Measurements from ENCODE around the gene PLEKHG4B. TPM values are rescaled to one million over a fixed set of nuclear protein-coding genes. Genes with fewer than 3 reads are reported as not detected.

PLEKHG4B gene
- total and polyA plus RNA-seq, 2 of the 8 experiments (the other 6 are each of a cell fraction or from before 2014, with no cell fraction given) = 31.1 to 43.6 TPM

- Histone ChIP-seq H2AFZ (ENCODE audit: low read length) (no peak overlapping the region), H3K27me3 (replicated peaks in 1 of 4; ENCODE audit: control insufficient read depth in 3 of 4, extremely low read depth in 1 of 4, insufficient read depth in 3 of 4, low read length in 3 of 4) (no peaks in the 10 kb centered on the region), H3K9ac (replicated peaks in 1 of 4; ENCODE audit: extremely low read depth in 1 of 4, low read depth in 3 of 4, low read length in 3 of 4) (no peak overlapping the region), H3K4me2 (ENCODE audit: insufficient read depth in 1 of 2, low read depth in 2 of 2, low read length in 2 of 2) (no peak overlapping the region), H3K36me3 (ENCODE audit: control insufficient read depth in 2 of 4, insufficient read depth in 4 of 4, low read length in 3 of 4) (peaks cover 2 to 49% (median 11%) of the 10 kb centered on the region in 4 experiments; a peak in 5 of 8 replicates), H4K20me1 (replicated peaks in 1 of 2; ENCODE audit: control insufficient read depth in 1 of 2, insufficient read depth in 2 of 2, low read length in 2 of 2) (peaks cover 0 to 2% of the 10 kb centered on the region in 2 experiments), H3K56ac (replicated peaks; ENCODE audit: insufficient read length, low read depth, low read length) (no peak overlapping the region), H3K4me3 (ENCODE audit: extremely low read depth in 1 of 4, insufficient read depth in 2 of 4, low read depth in 3 of 4, low read length in 4 of 4) (no peak overlapping the region), H3K27ac (ENCODE audit: low read depth, low read length) (no peak overlapping the region), H2BK5ac (ENCODE audit: low read depth, low read length) (no peak overlapping the region), H4K5ac (ENCODE audit: insufficient read length, low read depth, low read length) (no peak overlapping the region), H3K23ac (ENCODE audit: insufficient read length) (no peak overlapping the region), H4K91ac (replicated peaks; ENCODE audit: insufficient read length, low read length) (no peak overlapping the region), H4K8ac (ENCODE audit: extremely low read depth, insufficient read depth, low read length) (no peak overlapping the region), H2BK120ac (replicated peaks; ENCODE audit: low read depth, low read length) (no peak overlapping the region), H3K79me1 (ENCODE audit: low read depth, low read length) (no peaks in the 10 kb centered on the region; the same call in 1 of the 2 replicates), H3K79me2 (ENCODE audit: control insufficient read depth in 1 of 2, insufficient read depth in 2 of 2, low read length in 2 of 2) (no peaks in the 10 kb centered on the region), H3K9me3 (ENCODE audit: insufficient read depth in 2 of 2, low read depth in 1 of 2, low read length in 1 of 2) (peaks cover 0 to 4% of the 10 kb centered on the region in 2 experiments; a peak in 1 of 4 replicates), H3K14ac (ENCODE audit: insufficient read length) (no peak overlapping the region), H2AK5ac (ENCODE audit: low read depth, low read length) (no peak overlapping the region), H3K18ac (ENCODE audit: extremely low read depth, low read length) (no peak overlapping the region), H3K23me2 (ENCODE audit: low read depth, low read length) (no peaks in the 10 kb centered on the region), H2BK12ac (ENCODE audit: low read depth, low read length) (no peak overlapping the region), H3K4ac (replicated peaks; ENCODE audit: insufficient read length, low read depth, low read length) (no peak overlapping the region), H2BK20ac (ENCODE audit: low read length) (no peak overlapping the region), H3K4me1 (replicated peaks in 1 of 4; ENCODE audit: control insufficient read depth in 3 of 4, insufficient read depth in 4 of 4, low read length in 3 of 4) (no peaks in the 10 kb centered on the region), H2BK15ac (ENCODE audit: low read length) (no peak overlapping the region)
- ChIA-PET POLR2A (ENCODE audit: partially characterized antibody) (interaction anchor here (0.9 to 4.5 kb wide), 4 partner anchors 17 to 70 kb away, joined by 3 to 18 read pairs (median 4); partner anchors contain the start of gene PLEKHG4B), CTCF (ENCODE audit: partially characterized antibody) (interaction anchor here (0.9 to 1.3 kb wide), 5 partner anchors 8 to 121 kb away, joined by 3 to 5 read pairs (median 4); no protein-coding TSS in a partner anchor)
- no peak for FAIRE-seq
- TF ChIP-seq TEAD4 (IDR thresholded peaks at IDR 0.05; ENCODE audit: low read depth, low read length) = no peak
- no peak for TF ChIP-seq EGR1 (IDR thresholded peaks at IDR 0.05; ENCODE audit: borderline replicate concordance, low read depth, low read length)
- TF ChIP-seq SP4 (IDR thresholded peaks at IDR 0.05; ENCODE audit: low read length) = no peak
- no peak for DNase-seq (ENCODE audit: low read depth in 1 of 2, low spot score in 2 of 2)
- WGBS, 2 experiments (ENCODE audit: extremely low coverage in 1 of 2, insufficient coverage in 1 of 2, insufficient read length in 1 of 2, insufficient replicate concordance in 2 of 2, low coverage in 1 of 2, low lambda C conversion rate in 2 of 2, missing lambda C conversion rate in 1 of 2) = 92% methylated on average over 11 of the region's 19 CpGs; no CpG with 5 or more reads in 1 of the 2 experiments
Measured at GRCh38 chr5:162190-162564, 70.2 kb downstream of the PLEKHG4B start.
